DND-41 (cell line): ENCODE data around the gene ASCC2.
"Not testable (repeated sequence)": the region's sequence is repeated elsewhere in the genome, so short reads cannot be mapped to it uniquely, and the experiment has no call there.

Experiments
- ATAC-seq: fragments of 200-7000 bp; cut with Tn5 transposase; 3 replicates; pipeline ENCODE4 v1.9.1; 2021; ENCODE audit warnings: low read depth; ENCODE audit not compliant: insufficient read depth
- DNase-seq: peaks from one replicate; pipeline ENCODE4 v3.0.0-alpha.2; 2020
- H2AFZ ChIP-seq: 2 replicates; pipeline ENCODE4 v1.6.0; 2012; ENCODE audit warnings: low read depth, low read length
- H3K27ac ChIP-seq: 2 replicates; pipeline ENCODE4 v1.5.1; 2012; ENCODE audit warnings: low read length, inconsistent platforms
- H3K27me3 ChIP-seq: fragments of 200-600 bp; sonication (generic); 2 replicates; pipeline ENCODE4 v1.6.0; 2012; ENCODE audit warnings: low read length, mild to moderate bottlenecking, inconsistent platforms; ENCODE audit not compliant: insufficient read depth, poor library complexity
- H3K36me3 ChIP-seq: 2 replicates; pipeline ENCODE4 v1.5.1; 2012; ENCODE audit warnings: low read length, inconsistent platforms; ENCODE audit not compliant: insufficient read depth
- H3K4me1 ChIP-seq: 2 replicates; pipeline ENCODE4 v1.5.1; 2012; ENCODE audit warnings: mild to moderate bottlenecking, low read length; ENCODE audit not compliant: insufficient read depth
- H3K4me2 ChIP-seq: 2 replicates; pipeline ENCODE4 v1.6.0; 2012; ENCODE audit warnings: mild to moderate bottlenecking, moderate library complexity, low read length, inconsistent platforms; ENCODE audit not compliant: insufficient read depth
- H3K4me3 ChIP-seq, 2 experiments: fragments of 200-600 bp in 1 of 2; shearing (Covaris generic) in 1 of 2; 2 replicates each; pipeline ENCODE4 v1.5.1; 2012 to 2016; ENCODE audit warnings: inconsistent platforms in 2 of 2, low read length in 2 of 2, mild to moderate bottlenecking in 2 of 2, low read depth in 1 of 2, moderate library complexity in 1 of 2
- H3K79me2 ChIP-seq: 2 replicates; pipeline ENCODE4 v1.6.0; 2012; ENCODE audit warnings: low read length, inconsistent platforms; ENCODE audit not compliant: insufficient read depth
- H3K9ac ChIP-seq: 2 replicates; pipeline ENCODE4 v1.6.0; 2012; ENCODE audit warnings: low read depth, mild to moderate bottlenecking, inconsistent platforms, low read length, moderate library complexity
- H3K9me3 ChIP-seq: 2 replicates; pipeline ENCODE4 v1.5.1; 2012; ENCODE audit warnings: low read length, moderate library complexity, mild to moderate bottlenecking, inconsistent platforms; ENCODE audit not compliant: insufficient read depth, severe bottlenecking
- H4K20me1 ChIP-seq: 2 replicates; pipeline ENCODE4 v1.6.0; 2012; ENCODE audit warnings: low read length; ENCODE audit not compliant: insufficient read depth
- CTCF ChIP-seq: IDR thresholded peaks from 2 replicates; pipeline ENCODE4 v1.5.1; 2012; ENCODE audit warnings: borderline replicate concordance, low read length, moderate library complexity, mild to moderate bottlenecking; ENCODE audit not compliant: poor library complexity, severe bottlenecking; ENCODE audit errors: extremely low read depth
- EZH2 ChIP-seq: IDR thresholded peaks from 3 replicates; pipeline ENCODE4 v1.6.1; 2012; ENCODE audit warnings: borderline replicate concordance, low read depth, mild to moderate bottlenecking, moderate library complexity, low read length, inconsistent platforms; ENCODE audit not compliant: severe bottlenecking

The ASCC2 gene

GRCh38 chr22:29831186-29831921, 6.7 kb downstream of the ASCC2 start:
- DNase-seq (no peak), ATAC-seq (no peak)
- H3K79me2 ChIP-seq = peaks cover 26% of the 10 kb centered on the region
- no peak overlapping the region for H3K27ac ChIP-seq
- no peak overlapping the region for H3K4me2 ChIP-seq
- H3K36me3 ChIP-seq = peaks cover 59% of the 10 kb centered on the region
- peaks cover 8% of the 10 kb centered on the region for H3K4me1 ChIP-seq
- H2AFZ ChIP-seq = no peak overlapping the region
- H3K9ac ChIP-seq = no peak overlapping the region
- no peaks in the 10 kb centered on the region for H3K9me3 ChIP-seq
- H3K27me3 ChIP-seq = no peaks in the 10 kb centered on the region
- peaks cover 6% of the 10 kb centered on the region; the same call in 1 of the 2 replicates for H4K20me1 ChIP-seq
- TF ChIP-seq CTCF = no peak
- TF ChIP-seq EZH2 = no peak
- H3K4me3 ChIP-seq = no peak overlapping the region

GRCh38 chr22:29830585-29830984, 7.5 kb downstream of the ASCC2 start:
- no peak overlapping the region for H3K9ac ChIP-seq
- peaks cover 18% of the 10 kb centered on the region for H3K79me2 ChIP-seq
- no peaks in the 10 kb centered on the region for H3K9me3 ChIP-seq
- peaks cover 6% of the 10 kb centered on the region; the same call in 1 of the 2 replicates for H4K20me1 ChIP-seq
- DNase-seq (no peak), ATAC-seq (no peak)
- no peak overlapping the region for H3K27ac ChIP-seq
- TF ChIP-seq CTCF (no peak), EZH2 (no peak)
- no peak overlapping the region for H3K4me3 ChIP-seq
- H3K36me3 ChIP-seq = peaks cover 63% of the 10 kb centered on the region
- no peaks in the 10 kb centered on the region for H3K27me3 ChIP-seq
- peaks cover under 1% of the 10 kb centered on the region; the same call in 1 of the 2 replicates for H3K4me1 ChIP-seq
- no peak overlapping the region for H2AFZ ChIP-seq
- H3K4me2 ChIP-seq = no peak overlapping the region

GRCh38 chr22:29827726-29828125, 10.3 kb downstream of the ASCC2 start:
- H2AFZ ChIP-seq, H3K9me3 ChIP-seq, H3K27ac ChIP-seq, DNase-seq, H3K4me1 ChIP-seq, ATAC-seq, H3K9ac ChIP-seq, H3K4me3 ChIP-seq, H3K27me3 ChIP-seq, H3K4me2 ChIP-seq, H3K79me2 ChIP-seq, H4K20me1 ChIP-seq: not testable (repeated sequence)
- H3K36me3 ChIP-seq = peaks cover 73% of the 10 kb centered on the region

- Histone ChIP-seq H3K27ac (no peak overlapping the region), H3K4me3 (no peak overlapping the region), H4K20me1 (peaks cover 6% of the 10 kb centered on the region; the same call in 1 of the 2 replicates), H3K79me2 (no peaks in the 10 kb centered on the region; the same call in 1 of the 2 replicates), H2AFZ (no peak overlapping the region), H3K9me3 (no peaks in the 10 kb centered on the region), H3K27me3 (no peaks in the 10 kb centered on the region), H3K4me2 (no peak overlapping the region), H3K36me3 (peaks cover 77% of the 10 kb centered on the region), H3K9ac (no peak overlapping the region), H3K4me1 (no peaks in the 10 kb centered on the region)
- DNase-seq = no peak
- TF ChIP-seq CTCF (no peak), EZH2 (no peak)
- no peak for ATAC-seq
Measured at GRCh38 chr22:29827091-29827490, 11.0 kb downstream of the ASCC2 start.
